BLaER1 (cell line): ENCODE results near the gene CMIP.

ENCODE experiments used
- H3K27ac ChIP-seq: shearing (Covaris generic); formaldehyde crosslinking; 2 replicates; pipeline ENCODE4 v1.8.1; 2022
- H3K27me3 ChIP-seq: shearing (Covaris generic); formaldehyde crosslinking; 2 replicates; pipeline ENCODE4 v1.8.1; 2022
- H3K36me3 ChIP-seq: shearing (Covaris generic); formaldehyde crosslinking; 2 replicates; pipeline ENCODE4 v1.8.1; 2022
- H3K4me1 ChIP-seq: shearing (Covaris generic); formaldehyde crosslinking; 2 replicates; pipeline ENCODE4 v1.8.1; 2022
- H3K4me2 ChIP-seq: shearing (Covaris generic); formaldehyde crosslinking; 2 replicates; pipeline ENCODE4 v1.8.1; 2022
- H3K4me3 ChIP-seq: shearing (Covaris generic); formaldehyde crosslinking; 2 replicates; pipeline ENCODE4 v1.8.1; 2022
- H3K9ac ChIP-seq: shearing (Covaris generic); formaldehyde crosslinking; 2 replicates; pipeline ENCODE4 v1.8.1; 2022
- H3K9me3 ChIP-seq: shearing (Covaris generic); formaldehyde crosslinking; 2 replicates; pipeline ENCODE4 v1.8.1; 2022
- H4K20me1 ChIP-seq: shearing (Covaris generic); formaldehyde crosslinking; 2 replicates; pipeline ENCODE4 v1.8.1; 2022
- Cebpa-rat ChIP-seq: shearing (Covaris generic); IDR thresholded peaks from 2 replicates; pipeline ENCODE4 v1.8.1; 2022

Gene CMIP

DNA sequence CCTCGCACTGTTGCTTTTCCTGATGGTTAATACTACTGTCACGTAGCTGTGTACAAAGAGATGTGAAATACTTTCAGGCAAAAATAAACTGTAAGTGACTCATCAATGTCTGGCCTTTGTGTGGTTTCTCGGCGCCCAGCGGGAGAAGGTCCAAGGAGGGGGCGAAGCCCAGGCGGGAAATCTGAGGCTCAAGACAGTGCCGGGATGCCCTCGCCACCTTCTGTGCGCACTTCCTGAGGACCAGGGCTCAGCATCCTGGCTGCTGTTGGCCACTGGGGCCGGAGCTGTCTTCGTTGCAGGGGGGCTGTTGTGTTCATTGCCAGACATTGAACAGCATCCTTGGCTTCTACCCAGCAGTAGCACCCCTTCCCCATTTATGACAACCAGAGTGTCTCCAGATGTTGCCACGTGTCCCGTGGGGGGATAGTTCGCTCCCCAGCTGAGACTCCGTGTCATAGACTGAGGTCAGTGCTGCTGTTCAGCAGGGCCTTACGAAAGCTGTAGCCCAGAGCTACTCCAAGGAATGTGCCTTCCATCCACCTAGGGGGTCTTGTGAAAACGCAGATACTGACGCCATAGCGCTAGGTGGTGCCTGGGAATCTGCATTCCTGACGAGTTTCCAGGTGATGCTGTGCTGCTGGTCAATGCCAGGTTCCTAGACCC lies 267.2 kb downstream of the CMIP start:
- Histone ChIP-seq H3K4me2 (peak overlapping the region; percentile 56), H3K27ac (no peak overlapping the region), H3K4me1 (peaks cover 47% of the 10 kb centered on the region), H3K9ac (peak overlapping the region; percentile 21; the same call in 1 of the 2 replicates), H3K27me3 (no peaks in the 10 kb centered on the region), H3K9me3 (no peaks in the 10 kb centered on the region), H4K20me1 (peaks cover 7% of the 10 kb centered on the region), H3K36me3 (peaks cover 28% of the 10 kb centered on the region), H3K4me3 (no peak overlapping the region)
- TF ChIP-seq Cebpa-rat = no peak

DNA sequence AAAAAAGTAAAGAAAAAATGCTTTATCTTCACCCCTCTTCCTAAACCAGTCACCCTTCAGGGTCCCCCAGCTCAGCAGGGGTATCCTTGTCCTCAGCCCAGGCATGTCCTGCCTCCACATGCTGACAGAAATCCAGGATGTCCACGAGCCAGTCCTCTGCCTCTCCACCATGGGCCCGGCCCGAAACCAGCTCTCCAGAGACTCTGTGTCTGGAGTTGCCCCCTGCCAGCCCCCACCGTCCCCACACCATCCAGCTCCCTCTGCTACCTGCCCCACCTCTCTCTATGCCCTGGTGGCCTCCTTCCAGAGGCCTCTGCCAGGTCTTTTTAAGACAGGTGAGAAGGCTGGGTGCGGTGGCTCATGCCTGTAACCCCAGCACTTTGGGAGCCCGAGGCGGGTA lies 268.1 kb downstream of the CMIP start:
- no peaks in the 10 kb centered on the region for H3K9me3 ChIP-seq
- H3K27ac ChIP-seq = no peak overlapping the region
- peaks cover 53% of the 10 kb centered on the region for H3K4me1 ChIP-seq
- no peak overlapping the region for H3K4me2 ChIP-seq
- peaks cover 4% of the 10 kb centered on the region for H4K20me1 ChIP-seq
- no peak overlapping the region for H3K9ac ChIP-seq
- no peak for TF ChIP-seq Cebpa-rat
- H3K4me3 ChIP-seq = no peak overlapping the region
- H3K27me3 ChIP-seq = no peaks in the 10 kb centered on the region
- H3K36me3 ChIP-seq = peaks cover 19% of the 10 kb centered on the region

DNA sequence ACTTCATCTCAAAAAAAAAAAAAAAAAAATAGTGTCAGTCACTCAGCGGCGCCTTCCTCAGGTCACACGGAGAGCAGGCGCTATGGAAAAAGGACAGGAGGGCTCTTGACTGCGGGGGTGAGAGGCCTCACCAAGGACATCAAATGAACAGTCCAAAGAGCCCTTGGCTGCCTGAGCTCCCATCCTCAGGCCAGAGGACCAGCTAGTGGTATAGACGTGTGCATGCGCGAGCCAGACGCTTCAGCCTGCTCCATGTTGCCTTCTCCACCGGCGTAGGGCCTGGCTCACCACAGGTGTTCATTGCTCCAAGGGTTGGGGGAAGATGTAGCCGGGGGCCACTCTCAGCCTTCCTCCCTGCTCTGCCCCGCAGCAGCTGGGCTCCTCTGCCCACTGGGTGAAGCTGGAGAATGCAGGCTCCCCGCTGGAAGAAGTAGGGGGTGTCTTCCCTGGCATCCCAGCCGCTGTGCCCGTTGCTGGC lies 268.7 kb downstream of the CMIP start:
- Histone ChIP-seq H3K27me3 (no peaks in the 10 kb centered on the region), H3K4me2 (no peak overlapping the region), H3K4me3 (no peak overlapping the region), H4K20me1 (no peaks in the 10 kb centered on the region; the same call in 1 of the 2 replicates), H3K9ac (no peak overlapping the region), H3K27ac (no peak overlapping the region), H3K9me3 (no peaks in the 10 kb centered on the region), H3K36me3 (peaks cover 13% of the 10 kb centered on the region), H3K4me1 (peaks cover 57% of the 10 kb centered on the region)
- TF ChIP-seq Cebpa-rat = no peak

DNA sequence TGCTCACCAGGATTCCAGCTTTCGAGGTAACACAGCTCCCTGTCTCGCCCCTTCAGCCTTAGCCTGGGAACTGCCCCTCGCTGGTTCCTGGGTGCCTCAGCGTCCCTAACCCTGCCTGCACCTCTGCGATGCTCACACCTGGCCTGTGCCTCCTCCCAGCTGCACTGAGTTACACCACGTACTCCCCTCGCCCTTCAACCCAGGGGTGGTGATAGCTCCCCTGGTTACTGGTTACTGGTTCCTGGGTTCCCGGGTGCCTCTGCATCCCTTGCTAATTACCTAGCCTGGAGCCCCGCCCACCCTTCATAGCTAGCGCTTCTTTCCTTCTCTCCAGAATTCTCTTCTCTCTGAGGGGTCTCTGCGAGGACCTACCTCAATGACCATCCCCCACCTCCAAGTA lies 269.2 kb downstream of the CMIP start:
- H3K27ac ChIP-seq = no peak overlapping the region
- H3K36me3 ChIP-seq = peaks cover 8% of the 10 kb centered on the region
- H3K27me3 ChIP-seq = no peaks in the 10 kb centered on the region
- H3K4me3 ChIP-seq = no peak overlapping the region
- TF ChIP-seq Cebpa-rat = no peak
- H3K4me1 ChIP-seq = peaks cover 57% of the 10 kb centered on the region
- no peak overlapping the region for H3K4me2 ChIP-seq
- no peaks in the 10 kb centered on the region for H3K9me3 ChIP-seq
- H4K20me1 ChIP-seq = no peaks in the 10 kb centered on the region; the same call in 1 of the 2 replicates
- no peak overlapping the region for H3K9ac ChIP-seq

DNA sequence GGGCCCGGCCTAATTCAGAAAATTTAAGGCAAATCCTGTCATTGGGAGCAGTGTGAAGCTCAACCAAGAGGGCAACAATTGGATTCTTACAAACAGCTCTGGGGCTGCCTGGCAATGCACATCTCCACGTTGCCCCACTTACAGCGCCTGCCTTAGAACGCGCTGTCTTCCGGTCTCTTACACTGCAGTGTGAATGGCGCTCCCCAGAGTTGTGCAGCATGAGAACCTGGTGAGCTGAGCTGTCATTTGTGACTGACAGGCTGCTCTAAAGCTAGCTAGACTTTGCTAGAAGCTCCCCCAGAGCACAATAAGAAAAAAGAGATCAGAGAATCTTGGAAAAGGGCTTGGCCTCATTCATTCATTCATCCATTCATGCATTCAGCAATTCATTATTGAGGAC lies 270.0 kb downstream of the CMIP start:
- no peak overlapping the region for H3K4me2 ChIP-seq

DNA sequence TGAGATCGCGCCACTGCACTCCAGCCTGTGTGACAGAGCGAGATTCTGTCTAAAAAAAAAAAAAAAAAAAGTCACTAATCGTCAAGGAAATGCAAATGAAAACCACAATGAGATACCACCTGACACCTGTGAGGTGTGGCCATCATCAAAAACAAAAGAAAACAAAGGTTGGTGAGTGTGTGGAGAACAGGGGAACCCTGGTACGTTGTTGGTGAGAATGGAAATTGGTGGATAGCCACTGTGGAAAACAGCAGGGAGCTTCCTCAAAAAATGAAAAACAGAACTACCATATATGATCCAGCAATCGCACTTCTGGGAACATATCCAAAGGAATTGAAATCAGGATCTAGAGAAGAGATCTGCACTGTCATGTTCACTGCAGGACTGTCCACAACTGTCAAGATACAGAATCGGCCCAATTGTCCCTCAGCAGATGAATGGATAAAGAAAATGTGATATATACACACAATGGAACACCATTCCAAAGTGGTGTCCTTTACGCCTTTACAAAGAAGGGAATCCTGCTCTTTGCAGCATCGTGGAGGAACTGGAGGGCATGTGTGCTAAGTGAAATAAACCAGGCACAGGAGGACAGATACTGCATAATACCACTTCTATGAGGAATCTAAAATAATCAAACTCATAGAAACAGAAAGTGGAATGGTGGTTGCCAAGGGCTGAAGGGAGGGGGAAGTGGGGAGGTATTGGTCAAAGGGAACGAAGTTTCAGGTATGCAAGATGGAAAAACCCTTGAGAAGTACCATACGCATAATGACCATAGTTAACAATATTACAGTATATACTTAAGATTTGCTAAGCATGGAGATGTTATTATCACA lies 271.0 kb downstream of the CMIP start:
- no peak overlapping the region for H3K27ac ChIP-seq
- no peak for TF ChIP-seq Cebpa-rat
- no peak overlapping the region for H3K4me2 ChIP-seq
- no peak overlapping the region for H3K4me3 ChIP-seq
- H3K9ac ChIP-seq = no peak overlapping the region
- no peaks in the 10 kb centered on the region for H3K9me3 ChIP-seq
- H3K4me1 ChIP-seq = peaks cover 48% of the 10 kb centered on the region
- H3K36me3 ChIP-seq = no peaks in the 10 kb centered on the region
- no peaks in the 10 kb centered on the region for H3K27me3 ChIP-seq
- H4K20me1 ChIP-seq = no peaks in the 10 kb centered on the region

More for the DNA sequence above, 270.0 kb downstream of the CMIP start:
- peaks cover 52% of the 10 kb centered on the region for H3K4me1 ChIP-seq
- H4K20me1 ChIP-seq = no peaks in the 10 kb centered on the region
- peaks cover under 1% of the 10 kb centered on the region; the same call in 1 of the 2 replicates for H3K36me3 ChIP-seq
- H3K27me3 ChIP-seq = no peaks in the 10 kb centered on the region
- H3K4me3 ChIP-seq = no peak overlapping the region
- TF ChIP-seq Cebpa-rat = no peak
- no peaks in the 10 kb centered on the region for H3K9me3 ChIP-seq
- no peak overlapping the region for H3K9ac ChIP-seq
- H3K27ac ChIP-seq = no peak overlapping the region

DNA sequence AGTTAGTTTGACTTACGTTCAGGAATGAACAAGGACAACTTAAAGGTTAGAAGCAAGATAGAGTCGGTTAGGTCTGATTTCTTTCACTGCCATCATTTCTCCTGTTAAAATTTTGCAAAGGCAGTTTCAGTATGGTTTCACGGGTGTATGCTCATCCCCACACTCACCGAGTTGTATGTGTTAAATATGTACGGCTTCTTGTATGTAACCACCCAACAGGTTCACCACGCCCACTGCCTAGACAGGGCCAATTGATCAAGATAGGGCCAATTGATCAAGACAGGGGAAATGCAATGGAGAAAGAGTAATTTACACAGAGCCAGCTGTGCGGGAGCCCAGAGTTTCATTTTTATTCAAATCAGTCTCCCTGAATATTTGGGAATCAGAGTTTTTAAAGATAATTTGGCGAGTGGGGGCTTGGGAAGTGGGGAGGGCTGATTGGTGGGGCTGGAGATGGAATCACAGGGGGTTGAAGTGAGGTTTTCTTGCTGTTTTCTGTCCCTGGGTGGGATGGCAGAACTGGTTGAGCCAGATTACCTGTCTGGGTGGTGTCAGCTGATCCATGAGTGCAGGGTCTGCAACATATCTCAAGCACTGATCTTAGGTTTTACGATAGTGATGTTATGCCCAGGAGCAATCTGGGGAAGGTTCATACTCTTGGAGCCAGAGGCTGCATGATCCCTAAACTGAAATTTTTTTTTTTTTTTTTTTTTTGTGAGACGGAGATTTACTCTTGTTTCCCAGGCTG lies 272.0 kb downstream of the CMIP start:
- Histone ChIP-seq H4K20me1 (no peaks in the 10 kb centered on the region), H3K9ac (no peak overlapping the region), H3K4me3 (no peak overlapping the region), H3K4me2 (no peak overlapping the region), H3K27me3 (no peaks in the 10 kb centered on the region), H3K36me3 (no peaks in the 10 kb centered on the region), H3K4me1 (peaks cover 37% of the 10 kb centered on the region), H3K9me3 (peaks cover 8% of the 10 kb centered on the region; the same call in 1 of the 2 replicates), H3K27ac (no peak overlapping the region)
- no peak for TF ChIP-seq Cebpa-rat

DNA sequence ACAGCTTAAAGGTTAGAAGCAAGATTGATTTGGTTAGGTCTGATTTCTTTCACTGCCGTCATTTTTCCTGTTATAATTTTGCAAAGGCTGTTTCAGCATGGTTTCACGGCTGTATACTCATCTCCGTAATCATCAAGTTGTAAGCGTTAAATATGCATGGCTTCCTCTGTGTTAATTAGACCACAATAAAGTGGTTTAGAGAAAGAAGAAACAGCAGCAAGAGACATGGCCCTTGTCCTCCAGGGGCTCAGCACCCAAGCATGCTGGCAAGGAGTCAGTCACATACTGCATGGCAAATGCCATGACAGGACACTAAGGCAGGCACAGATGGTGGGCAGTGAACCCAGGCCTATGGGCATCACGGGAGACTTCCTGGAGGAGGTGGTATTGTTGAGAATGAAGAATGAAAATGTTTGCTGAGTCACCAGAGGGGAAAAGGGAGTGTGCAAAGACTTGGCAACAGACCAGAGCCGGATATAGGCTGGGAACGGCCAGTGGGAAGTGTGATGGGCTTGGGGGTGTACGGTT lies 273.1 kb downstream of the CMIP start:
- Histone ChIP-seq H3K9me3 (peaks cover 12% of the 10 kb centered on the region; the same call in 1 of the 2 replicates), H3K27me3 (no peaks in the 10 kb centered on the region), H3K4me1 (peaks cover 32% of the 10 kb centered on the region), H3K9ac (no peak overlapping the region), H3K27ac (no peak overlapping the region), H4K20me1 (no peaks in the 10 kb centered on the region), H3K36me3 (no peaks in the 10 kb centered on the region), H3K4me3 (no peak overlapping the region), H3K4me2 (peak overlapping the region; percentile 12; the same call in 1 of the 2 replicates)
- no peak for TF ChIP-seq Cebpa-rat

DNA sequence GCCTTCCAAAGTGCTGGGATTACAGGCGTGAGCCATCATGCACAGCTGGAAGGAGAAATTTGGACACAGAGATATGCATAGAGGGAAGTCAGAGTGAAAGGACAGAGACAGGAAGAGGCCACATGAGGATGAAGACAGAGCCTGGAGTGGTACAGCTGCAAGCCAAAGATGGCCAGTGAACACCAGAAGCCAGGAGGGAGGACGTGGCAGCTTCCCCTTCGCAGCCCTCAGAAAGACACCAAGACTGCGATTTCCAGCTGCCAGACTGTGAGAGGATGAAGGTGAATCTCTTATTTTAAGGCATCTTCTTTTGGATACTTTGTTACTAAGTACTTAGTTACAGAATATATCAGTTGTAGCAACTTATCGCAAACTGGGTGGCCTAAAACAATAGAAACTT lies 274.0 kb downstream of the CMIP start:
- Histone ChIP-seq H3K4me1 (peaks cover 32% of the 10 kb centered on the region), H3K27ac (no peak overlapping the region), H3K36me3 (no peaks in the 10 kb centered on the region), H3K4me2 (no peak overlapping the region), H3K27me3 (no peaks in the 10 kb centered on the region), H3K4me3 (no peak overlapping the region), H4K20me1 (no peaks in the 10 kb centered on the region), H3K9ac (no peak overlapping the region), H3K9me3 (peaks cover 12% of the 10 kb centered on the region; the same call in 1 of the 2 replicates)
- TF ChIP-seq Cebpa-rat = no peak
